Activated CD4-positive, CD25-positive, alpha-beta regulatory T cell treated with anti-CD3 and anti-CD28 coated beads, Interleukin-2, amount 50 U/mL, for 24 hours (primary cell): ENCODE measurements around the gene ZDHHC8.

Source experiments
- ATAC-seq, 2 donors: fragments of 150-1000 bp; cut with Tn5 transposase; one replicate each; pipeline ENCODE4 v1.10.0; 2021; ENCODE audit warnings: mild to moderate bottlenecking in 1 of 2, moderate library complexity in 1 of 2

Gene ZDHHC8

GRCh38 chr22:20164863-20165262 lies 33.3 kb downstream of the ZDHHC8 start:
- ATAC-seq, result no peak

- no peak for ATAC-seq
Observed at GRCh38 chr22:20165421-20165820, 33.8 kb downstream of the ZDHHC8 start.

- ATAC-seq, result no peak
Observed at GRCh38 chr22:20165913-20166312, 34.3 kb downstream of the ZDHHC8 start.

GRCh38 chr22:20166703-20167102 lies 35.1 kb downstream of the ZDHHC8 start:
- no peak for ATAC-seq

- ATAC-seq, result no peak
Observed at GRCh38 chr22:20167643-20168322, 36.2 kb downstream of the ZDHHC8 start.

- ATAC-seq, result no peak
Observed at GRCh38 chr22:20169253-20169822, 37.7 kb downstream of the ZDHHC8 start.

- no peak for ATAC-seq
Observed at GRCh38 chr22:20170170-20170569, 38.6 kb downstream of the ZDHHC8 start.

- ATAC-seq, result no peak
Observed at GRCh38 chr22:20171288-20172140, 39.9 kb downstream of the ZDHHC8 start.

GRCh38 chr22:20172141-20172613 lies 40.6 kb downstream of the ZDHHC8 start:
- ATAC-seq, result no peak

GRCh38 chr22:20173246-20173645 lies 41.6 kb downstream of the ZDHHC8 start:
- no peak for ATAC-seq

GRCh38 chr22:20173772-20174171 lies 42.2 kb downstream of the ZDHHC8 start:
- ATAC-seq, result no peak

- no peak for ATAC-seq
Observed at GRCh38 chr22:20174785-20175596, 43.4 kb downstream of the ZDHHC8 start.

- no peak for ATAC-seq
Observed at GRCh38 chr22:20175597-20175900, 43.9 kb downstream of the ZDHHC8 start.

- no peak for ATAC-seq
Observed at GRCh38 chr22:20176421-20177085, 44.9 kb downstream of the ZDHHC8 start.

- no peak for ATAC-seq
Observed at GRCh38 chr22:20177217-20177911, 45.8 kb downstream of the ZDHHC8 start.

- no peak for ATAC-seq
Observed at GRCh38 chr22:20178075-20178914, 46.7 kb downstream of the ZDHHC8 start.

- ATAC-seq, result no peak
Observed at GRCh38 chr22:20178915-20179227, 47.3 kb downstream of the ZDHHC8 start.

GRCh38 chr22:20179455-20180244 lies 48.0 kb downstream of the ZDHHC8 start:
- no peak for ATAC-seq

- ATAC-seq, result no peak
Observed at GRCh38 chr22:20180245-20180630, 48.6 kb downstream of the ZDHHC8 start.

GRCh38 chr22:20180640-20181039 lies 49.0 kb downstream of the ZDHHC8 start:
- no peak for ATAC-seq
